ENCODE data around the gene BRINP1.

The BRINP1 gene

GRCh38 chr9:119368681-119369581 is at the start of gene BRINP1:
TSS of gene BRINP1 (minus strand) at chr9:119369435. CDS start at chr9:119313355, 56,080 bp downstream.
- DNase-seq: peak; percentile 6 to 18

- DNase-seq: no peak
These were observed 49.5 kb upstream of the BRINP1 start for GRCh38 chr9:119418721-119419120.

- no peak for DNase-seq
These were observed 47.6 kb upstream of the BRINP1 start for GRCh38 chr9:119416793-119417192.

GRCh38 chr9:119412399-119412798 is 43.2 kb upstream of the BRINP1 start:
- DNase-seq: no peak

- no peak for DNase-seq
These were observed 40.3 kb upstream of the BRINP1 start for GRCh38 chr9:119409552-119409951.

GRCh38 chr9:119400606-119401005 is 31.4 kb upstream of the BRINP1 start:
- DNase-seq: no peak

- DNase-seq: no peak
These were observed 29.1 kb upstream of the BRINP1 start for GRCh38 chr9:119398350-119398749.

- DNase-seq: no peak
These were observed 22.6 kb upstream of the BRINP1 start for GRCh38 chr9:119391878-119392277.

- DNase-seq: no peak
These were observed 6.7 kb upstream of the BRINP1 start for GRCh38 chr9:119375892-119376291.

GRCh38 chr9:119372951-119373350 is 3.7 kb upstream of the BRINP1 start:
- no peak for DNase-seq

GRCh38 chr9:119370816-119371215 is 1.6 kb upstream of the BRINP1 start:
- no peak for DNase-seq

- DNase-seq: no peak
These were observed 588 bp upstream of the BRINP1 start for GRCh38 chr9:119369680-119370366.

GRCh38 chr9:119368179-119368578 is 1.1 kb downstream of the BRINP1 start:
- DNase-seq: no peak

GRCh38 chr9:119367683-119368075 is 1.6 kb downstream of the BRINP1 start:
- DNase-seq: no peak

GRCh38 chr9:119366909-119367682 is 2.1 kb downstream of the BRINP1 start:
- DNase-seq: no peak

- DNase-seq: peak in 1 of 2 experiments; percentile 2
These were observed 3.8 kb downstream of the BRINP1 start for GRCh38 chr9:119365291-119366027.

- no peak for DNase-seq
These were observed 9.0 kb downstream of the BRINP1 start for GRCh38 chr9:119360237-119360636.

- DNase-seq: no peak
These were observed 11.7 kb downstream of the BRINP1 start for GRCh38 chr9:119357336-119358096.

- DNase-seq: no peak
These were observed 19.8 kb downstream of the BRINP1 start for GRCh38 chr9:119349351-119349825.

GRCh38 chr9:119343059-119343990 is 25.9 kb downstream of the BRINP1 start:
- no peak for DNase-seq

Measured in NCI-H187 (cell line).